HepG2 (cell line): Measurements from ENCODE around the gene IDH3A. TPM values are rescaled to one million over a fixed set of nuclear protein-coding genes. Genes with fewer than 3 reads are reported as not detected.
A peak's percentile ranks its signal among the peaks of the same experiment; 100 is the strongest.

Experiments
- ARNT2 ChIP-seq: sonication (generic); formaldehyde crosslinking; IDR thresholded peaks from 2 replicates; pipeline ENCODE4 v1.8.0; 2022; ENCODE audit warnings: mild to moderate bottlenecking, low read depth, missing genetic modification reagents, moderate library complexity
- ATF1 ChIP-seq: IDR thresholded peaks from 2 replicates; pipeline ENCODE4 v1.6.1; 2016; ENCODE audit warnings: mild to moderate bottlenecking, control low read depth
- CHCHD3 ChIP-seq: sonication (generic); formaldehyde crosslinking; IDR thresholded peaks from 2 replicates; pipeline ENCODE4 v1.8.0; 2022; ENCODE audit warnings: mild to moderate bottlenecking, missing genetic modification reagents, moderate library complexity
- FIP1L1 ChIP-seq: fragments of 200-400 bp; formaldehyde crosslinking; IDR thresholded peaks from 2 replicates; pipeline ENCODE4 v1.6.1; 2018; ENCODE audit warnings: low read depth, mild to moderate bottlenecking, low read length, moderate library complexity, borderline replicate concordance; ENCODE audit not compliant: insufficient read depth
- HMGA1 ChIP-seq: sonication (generic); formaldehyde crosslinking; conservative IDR thresholded peaks from 2 replicates; pipeline ENCODE4 v1.4.0; 2020; ENCODE audit warnings: missing genetic modification reagents
- KDM6A ChIP-seq: IDR thresholded peaks from 2 replicates; pipeline ENCODE4 v1.6.1; 2016; ENCODE audit warnings: low read depth
- MIER2 ChIP-seq: IDR thresholded peaks from 2 replicates; pipeline ENCODE4 v1.6.1; 2016; ENCODE audit warnings: missing biosample characterization, missing genetic modification reagents
- NFATC3 ChIP-seq: sonication (generic); formaldehyde crosslinking; IDR thresholded peaks from 2 replicates; pipeline ENCODE4 v1.5.1; 2020; ENCODE audit warnings: mild to moderate bottlenecking, missing genetic modification reagents
- PLRG1 ChIP-seq: fragments of 450-650 bp; conservative IDR thresholded peaks from 2 replicates; pipeline ENCODE4 v1.6.1; 2016
- RARA ChIP-seq: IDR thresholded peaks from 2 replicates; pipeline ENCODE4 v1.6.1; 2016; ENCODE audit warnings: missing genetic modification reagents, missing compliant biosample characterization
- RFX3 ChIP-seq: IDR thresholded peaks from 2 replicates; pipeline ENCODE4 v1.6.1; 2016; ENCODE audit warnings: missing biosample characterization, missing genetic modification reagents
- SRSF1 ChIP-seq: fragments of 200-400 bp; formaldehyde crosslinking; optimal IDR thresholded peaks from 2 replicates; pipeline ENCODE3; 2017; ENCODE audit warnings: mild to moderate bottlenecking, low read depth, low read length, moderate library complexity
- TCF12 ChIP-seq, 2 experiments: fragments of 450-650 bp in 1 of 2; sonication (generic) in 1 of 2; formaldehyde crosslinking in 1 of 2; IDR thresholded peaks; 2 replicates each; pipeline versions ENCODE4 v1.6.1 to v1.8.0; 2017 to 2022; ENCODE audit warnings: antibody characterized with exemption in 1 of 2, mild to moderate bottlenecking in 1 of 2, missing genetic modification reagents in 1 of 2, moderate library complexity in 1 of 2
- U2AF1 ChIP-seq: fragments of 200-400 bp; formaldehyde crosslinking; optimal IDR thresholded peaks from 2 replicates; pipeline ENCODE3; 2017; ENCODE audit warnings: mild to moderate bottlenecking, low read depth, low read length
- ZBTB20 ChIP-seq: sonication (generic); formaldehyde crosslinking; IDR thresholded peaks from 2 replicates; pipeline ENCODE4 v1.8.1; 2023; ENCODE audit warnings: missing genetic modification reagents, low read depth, mild to moderate bottlenecking, borderline replicate concordance
- ZKSCAN5 ChIP-seq: sonication (generic); formaldehyde crosslinking; IDR thresholded peaks from 2 replicates; pipeline ENCODE4 v1.5.1; 2020; ENCODE audit warnings: mild to moderate bottlenecking, missing genetic modification reagents
- ZNF143 ChIP-seq: sonication (generic); formaldehyde crosslinking; IDR thresholded peaks from 2 replicates; pipeline ENCODE4 v1.4.0; 2020; ENCODE audit warnings: missing genetic modification reagents
- ZNF20 ChIP-seq: sonication (generic); formaldehyde crosslinking; IDR thresholded peaks from 2 replicates; pipeline ENCODE4 v1.4.0; 2020; ENCODE audit warnings: mild to moderate bottlenecking, moderate library complexity, missing genetic modification reagents
- ZNF251 ChIP-seq: sonication (generic); formaldehyde crosslinking; IDR thresholded peaks from 2 replicates; pipeline ENCODE4 v1.9.0; 2021; ENCODE audit warnings: mild to moderate bottlenecking, missing genetic modification reagents
- ZNF329 ChIP-seq: sonication (generic); formaldehyde crosslinking; IDR thresholded peaks from 2 replicates; pipeline ENCODE4 v1.9.0; 2021; ENCODE audit warnings: low read depth, mild to moderate bottlenecking, missing genetic modification reagents
- ZNF441 ChIP-seq: sonication (generic); formaldehyde crosslinking; IDR thresholded peaks from 2 replicates; pipeline ENCODE4 v1.7.0; 2021; ENCODE audit warnings: missing genetic modification reagents, borderline replicate concordance
- ZNF605 ChIP-seq: sonication (generic); formaldehyde crosslinking; IDR thresholded peaks from 2 replicates; pipeline ENCODE4 v1.8.0; 2022; ENCODE audit warnings: mild to moderate bottlenecking, missing genetic modification reagents
- ZNF629 ChIP-seq: sonication (generic); formaldehyde crosslinking; conservative IDR thresholded peaks from 2 replicates; pipeline ENCODE4 v1.5.0; 2020; ENCODE audit warnings: missing genetic modification reagents
- ZNF746 ChIP-seq: sonication (generic); formaldehyde crosslinking; IDR thresholded peaks from 2 replicates; pipeline ENCODE4 v1.8.0; 2022; ENCODE audit warnings: mild to moderate bottlenecking, missing genetic modification reagents
- ZNF816 ChIP-seq: sonication (generic); formaldehyde crosslinking; IDR thresholded peaks from 2 replicates; pipeline ENCODE4 v1.8.0; 2022; ENCODE audit warnings: missing genetic modification reagents, mild to moderate bottlenecking, borderline replicate concordance
- polyA plus RNA-seq, 8 experiments: library from polyadenylated mRNA; depleted of rRNA in 3 of 8; stranded (reverse) in 7 of 8; unstranded in 1 of 8; fragments of >200 nt; fragmentation: Illumina TruSeq in 4 of 8; extraction: Trizol in 4 of 8; gene quantifications; 2 replicates each; pipeline versions ENCODE4 v1.2.1 to v1.2.3, GENCODE V29; 2011 to 2016; ENCODE audit warnings: low read depth in 4 of 8, missing spikeins in 1 of 8, mixed read lengths in 1 of 8; ENCODE audit not compliant: insufficient read depth in 1 of 8
- total RNA-seq, 5 experiments: library from RNA; depleted of rRNA; stranded (reverse); fragments of >200 nt; fragmentation: Illumina TruSeq; extraction: Trizol; gene quantifications; 2 replicates each; pipeline ENCODE4 v1.2.3, GENCODE V29; 2016; ENCODE audit warnings: low read depth in 1 of 5
- TF ChIP-seq, protein P1 (sequence below): IDR thresholded peaks from 2 replicates; pipeline ENCODE4 v1.6.1; 2016
- TF ChIP-seq, protein P2 (sequence below): sonication (generic); formaldehyde crosslinking; IDR thresholded peaks from 2 replicates; pipeline ENCODE4 v1.9.0; 2022; ENCODE audit warnings: low read depth, missing genetic modification reagents
- TF ChIP-seq, protein P3 (sequence below): sonication (generic); formaldehyde crosslinking; IDR thresholded peaks from 2 replicates; pipeline ENCODE4 v1.8.0; 2022; ENCODE audit warnings: mild to moderate bottlenecking, missing genetic modification reagents, moderate library complexity

IDH3A gene
- total and polyA plus RNA-seq, 2 of the 13 experiments (the other 11 are each of a cell fraction or from before 2014, with no cell fraction given): 40.7 to 50.7 TPM

DNA sequence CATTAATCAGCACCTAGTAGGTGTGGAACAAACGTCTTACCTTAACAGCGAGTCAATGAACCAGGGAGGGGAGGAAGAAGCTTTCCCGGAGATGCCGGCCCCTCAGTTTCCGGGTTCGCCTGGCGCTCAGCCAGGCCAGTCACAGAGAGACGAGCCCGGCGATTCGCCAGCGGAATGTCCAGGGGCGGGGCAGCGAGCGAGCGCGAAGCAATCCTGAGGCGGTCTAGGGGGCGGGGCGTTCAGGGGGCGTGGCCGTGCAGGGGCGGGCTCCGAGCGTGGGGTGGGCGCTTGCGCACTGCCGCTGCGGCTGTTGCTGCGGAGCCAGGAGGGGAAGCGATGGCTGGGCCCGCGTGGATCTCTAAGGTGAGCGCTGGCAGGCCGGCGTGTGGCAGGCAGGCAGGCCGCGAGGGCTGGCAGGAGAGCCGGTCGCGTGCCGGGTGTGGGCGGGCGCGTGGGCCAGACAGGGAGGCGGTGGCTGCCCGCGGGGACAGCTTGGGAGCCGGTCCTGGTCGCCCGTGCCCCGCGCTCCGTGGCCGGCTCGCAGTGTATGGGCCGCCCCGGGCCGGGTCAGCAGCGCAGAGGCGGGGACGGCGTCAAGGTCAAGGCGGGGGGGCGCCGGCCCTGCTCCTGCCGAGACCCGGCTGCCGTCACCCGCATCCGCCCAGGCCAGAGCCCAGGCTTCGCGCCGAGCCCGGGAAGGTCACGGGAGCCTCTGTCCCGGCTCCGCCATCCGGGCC, at the start of gene IDH3A (continued):
- TF ChIP-seq ZNF629 (no peak), SRSF1 (no peak), ZNF746 (CRISPR knock-in tag) (no peak), TCF12 (IDR thresholded peaks at IDR 0.05) (no peak), TCF12 (CRISPR knock-in tag; IDR thresholded peaks at IDR 0.05) (no peak), ZBTB20 (CRISPR knock-in tag) (no peak), ZNF143 (CRISPR knock-in tag) (no peak), U2AF1 (no peak), ZNF816 (no peak), NFATC3 (CRISPR knock-in tag) (no peak), ZNF20 (no peak), PLRG1 (no peak), ZNF605 (peak; percentile 58; the same call in 1 of the 2 replicates), FIP1L1 (no peak), ZKSCAN5 (CRISPR knock-in tag) (no peak), ATF1 (no peak), CHCHD3 (CRISPR knock-in tag) (peak; percentile 57; the same call in 1 of the 2 replicates), RARA (no peak), HMGA1 (CRISPR knock-in tag) (no peak), ZNF329 (CRISPR knock-in tag) (peak; percentile 29; the same call in 1 of the 2 replicates), MIER2 (CRISPR knock-in tag) (no peak), RFX3 (CRISPR knock-in tag) (no peak), ARNT2 (CRISPR knock-in tag) (peak; percentile 87), ZNF251 (CRISPR knock-in tag) (no peak), KDM6A (no peak), ZNF441 (peak; percentile 69)
- TF ChIP-seq, protein P1, sequence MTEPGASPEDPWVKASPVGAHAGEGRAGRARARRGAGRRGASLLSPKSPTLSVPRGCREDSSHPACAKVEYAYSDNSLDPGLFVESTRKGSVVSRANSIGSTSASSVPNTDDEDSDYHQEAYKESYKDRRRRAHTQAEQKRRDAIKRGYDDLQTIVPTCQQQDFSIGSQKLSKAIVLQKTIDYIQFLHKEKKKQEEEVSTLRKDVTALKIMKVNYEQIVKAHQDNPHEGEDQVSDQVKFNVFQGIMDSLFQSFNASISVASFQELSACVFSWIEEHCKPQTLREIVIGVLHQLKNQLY (CRISPR knock-in tag): no peak
- TF ChIP-seq, protein P2, sequence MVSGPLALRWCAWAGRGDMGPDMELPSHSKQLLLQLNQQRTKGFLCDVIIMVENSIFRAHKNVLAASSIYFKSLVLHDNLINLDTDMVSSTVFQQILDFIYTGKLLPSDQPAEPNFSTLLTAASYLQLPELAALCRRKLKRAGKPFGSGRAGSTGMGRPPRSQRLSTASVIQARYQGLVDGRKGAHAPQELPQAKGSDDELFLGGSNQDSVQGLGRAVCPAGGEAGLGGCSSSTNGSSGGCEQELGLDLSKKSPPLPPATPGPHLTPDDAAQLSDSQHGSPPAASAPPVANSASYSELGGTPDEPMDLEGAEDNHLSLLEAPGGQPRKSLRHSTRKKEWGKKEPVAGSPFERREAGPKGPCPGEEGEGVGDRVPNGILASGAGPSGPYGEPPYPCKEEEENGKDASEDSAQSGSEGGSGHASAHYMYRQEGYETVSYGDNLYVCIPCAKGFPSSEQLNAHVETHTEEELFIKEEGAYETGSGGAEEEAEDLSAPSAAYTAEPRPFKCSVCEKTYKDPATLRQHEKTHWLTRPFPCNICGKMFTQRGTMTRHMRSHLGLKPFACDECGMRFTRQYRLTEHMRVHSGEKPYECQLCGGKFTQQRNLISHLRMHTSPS (CRISPR knock-in tag): no peak
- TF ChIP-seq, protein P3, sequence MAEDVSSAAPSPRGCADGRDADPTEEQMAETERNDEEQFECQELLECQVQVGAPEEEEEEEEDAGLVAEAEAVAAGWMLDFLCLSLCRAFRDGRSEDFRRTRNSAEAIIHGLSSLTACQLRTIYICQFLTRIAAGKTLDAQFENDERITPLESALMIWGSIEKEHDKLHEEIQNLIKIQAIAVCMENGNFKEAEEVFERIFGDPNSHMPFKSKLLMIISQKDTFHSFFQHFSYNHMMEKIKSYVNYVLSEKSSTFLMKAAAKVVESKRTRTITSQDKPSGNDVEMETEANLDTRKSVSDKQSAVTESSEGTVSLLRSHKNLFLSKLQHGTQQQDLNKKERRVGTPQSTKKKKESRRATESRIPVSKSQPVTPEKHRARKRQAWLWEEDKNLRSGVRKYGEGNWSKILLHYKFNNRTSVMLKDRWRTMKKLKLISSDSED: no peak
